PC-3 (cell line): ENCODE data around the gene LAD1. TPM values are rescaled to one million over a fixed set of nuclear protein-coding genes. Genes with fewer than 3 reads are reported as not detected.

Source experiments
- ATAC-seq: fragments of 200-7000 bp; cut with Tn5 transposase; 2 replicates; pipeline ENCODE4 v1.9.1; 2020; ENCODE audit warnings: mild to moderate bottlenecking, moderate library complexity
- BruUV-seq: library from RNA; stranded (reverse); fragments of 400-500 nt; replicated peaks from 2 replicates; lab custom pipeline; 2021; lab: Mats Ljungman, UMichigan
- CTCF ChIA-PET: fragments of 300-600 bp; sonication (Branson Sonifier 250); formaldehyde crosslinking; loops from one replicate; lab custom pipeline; 2022; ENCODE audit warnings: antibody characterized with exemption; lab: Charles Lee
- POLR2A ChIA-PET: fragments of 300-600 bp; sonication (Branson Sonifier 250); formaldehyde crosslinking; loops from one replicate; lab custom pipeline; 2022; ENCODE audit warnings: antibody characterized with exemption; ENCODE audit not compliant: unreplicated experiment; lab: Charles Lee
- DNase-seq: peaks from one replicate; pipeline ENCODE4 v3.0.0-alpha.2; 2015
- H2AFZ ChIP-seq: fragments of 300-600 bp; sonication (generic); 2 replicates; pipeline ENCODE4 v1.6.0; 2016; ENCODE audit warnings: antibody characterized with exemption, low read length
- H3F3A ChIP-seq: fragments of 300-600 bp; sonication (generic); one replicate; pipeline ENCODE4 v1.6.0; 2017; ENCODE audit warnings: antibody characterized with exemption, low read length, control low read depth, mild to moderate bottlenecking; ENCODE audit not compliant: unreplicated experiment
- H3K27ac ChIP-seq: fragments of 300-600 bp; sonication (generic); 2 replicates; pipeline ENCODE4 v1.5.1; 2016; ENCODE audit warnings: mild to moderate bottlenecking, low read length
- H3K27me3 ChIP-seq: fragments of 300-600 bp; sonication (generic); 2 replicates; pipeline ENCODE4 v1.6.1; 2016; ENCODE audit warnings: low read length, mixed read lengths
- H3K36me3 ChIP-seq: fragments of 300-600 bp; sonication (generic); 2 replicates; pipeline ENCODE4 v1.6.1; 2016; ENCODE audit warnings: low read depth, mixed run types, low read length, mixed read lengths
- H3K4me1 ChIP-seq: fragments of 300-600 bp; sonication (generic); 2 replicates; pipeline ENCODE4 v1.5.1; 2016; ENCODE audit warnings: low read length; ENCODE audit not compliant: insufficient read depth
- H3K4me2 ChIP-seq: fragments of 300-600 bp; sonication (generic); 2 replicates; pipeline ENCODE4 v1.6.0; 2016; ENCODE audit warnings: low read length
- H3K4me3 ChIP-seq: fragments of 300-600 bp; sonication (generic); 2 replicates; pipeline ENCODE4 v1.5.1; 2016; ENCODE audit warnings: mild to moderate bottlenecking, low read length, mixed read lengths
- H3K79me2 ChIP-seq: fragments of 300-600 bp; sonication (generic); 2 replicates; pipeline ENCODE4 v1.6.1; 2017; ENCODE audit warnings: low read length, mixed read lengths
- H3K9ac ChIP-seq: fragments of 300-600 bp; sonication (generic); 2 replicates; pipeline ENCODE4 v1.6.0; 2016; ENCODE audit warnings: mild to moderate bottlenecking, low read length
- H3K9me2 ChIP-seq: fragments of 300-600 bp; sonication (generic); replicated peaks from 2 replicates; pipeline ENCODE4 v1.6.1; 2016; ENCODE audit warnings: mixed run types, low read length, mixed read lengths
- H3K9me3 ChIP-seq: fragments of 300-600 bp; sonication (generic); 2 replicates; pipeline ENCODE4 v1.6.1; 2016; ENCODE audit warnings: low read length, mixed read lengths
- H4K20me1 ChIP-seq: fragments of 300-600 bp; sonication (generic); 2 replicates; pipeline ENCODE4 v1.6.1; 2016; ENCODE audit warnings: low read length, mixed read lengths
- EZH2 ChIP-seq: fragments of 300-600 bp; sonication (generic); IDR thresholded peaks from one replicate; pipeline ENCODE4 v1.6.1; 2017; ENCODE audit warnings: antibody characterized with exemption, mild to moderate bottlenecking, low read length; ENCODE audit not compliant: unreplicated experiment
- EZH2phosphoT487 ChIP-seq: fragments of 300-600 bp; sonication (generic); IDR thresholded peaks from 2 replicates; pipeline ENCODE4 v1.6.1; 2018; ENCODE audit warnings: mild to moderate bottlenecking, antibody characterized with exemption, low read length, borderline replicate concordance
- intact Hi-C: fragments of 100-400 bp; cut with micrococcal nuclease; formaldehyde crosslinking; loops from 2 replicates; pipeline ENCODE4 v1.9.0; 2023
- total RNA-seq: library from RNA; depleted of rRNA; stranded (reverse); fragments of >200 nt; gene quantifications from 2 replicates; pipeline ENCODE4 v1.2.3, GENCODE V29; 2014
- TF ChIP-seq, protein P1 (sequence below): fragments of 300-600 bp; sonication (generic); conservative IDR thresholded peaks from 2 replicates; pipeline ENCODE4 v1.5.1; 2017; ENCODE audit warnings: antibody characterized with exemption, low read depth, mild to moderate bottlenecking, low read length

Gene LAD1
- total RNA-seq, 1 experiment from 2014 or later = 310 TPM

DNA sequence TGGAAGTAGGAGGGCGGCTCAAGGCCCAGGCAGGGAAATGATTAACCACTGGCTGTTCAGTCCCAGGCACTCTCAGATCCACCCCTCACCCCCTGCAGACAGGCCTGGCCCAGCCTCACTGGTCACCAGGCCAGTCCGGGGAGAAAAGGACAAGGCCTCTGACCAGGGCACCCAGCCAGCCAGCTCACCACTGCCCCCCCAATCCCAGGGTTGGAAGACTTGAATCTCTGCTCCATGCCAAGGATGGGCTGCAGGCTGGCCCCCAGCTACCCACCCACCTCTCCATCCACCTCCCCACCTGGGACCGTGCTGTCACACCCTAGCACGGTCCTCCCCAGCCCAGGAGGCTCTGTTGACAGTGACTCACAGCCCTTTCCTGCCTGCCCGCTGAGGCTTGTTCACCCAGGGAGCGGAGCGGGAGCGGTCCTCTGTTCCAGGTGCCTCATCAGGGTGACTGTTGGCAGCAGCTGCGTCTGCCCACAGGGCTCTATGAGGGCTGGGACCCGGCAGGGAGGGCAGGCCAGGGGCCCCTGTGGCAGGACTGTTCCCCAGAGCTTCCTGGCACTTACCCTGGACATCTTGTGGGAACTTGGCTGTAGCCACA is 2.2 kb downstream of the LAD1 start:
- H3K9me2 ChIP-seq = no peaks in the 10 kb centered on the region
- peak overlapping the region; percentile 73 for H3K27ac ChIP-seq
- H3F3A ChIP-seq = peaks cover 13% of the 10 kb centered on the region
- H3K36me3 ChIP-seq = peaks cover 6% of the 10 kb centered on the region; the same call in 1 of the 2 replicates
- peak overlapping the region; percentile 87 for H3K4me2 ChIP-seq
- H4K20me1 ChIP-seq = peaks cover 40% of the 10 kb centered on the region
- peak; percentile 100 for DNase-seq
- no TSS peak for BruUV-seq
- ATAC-seq = peak; percentile 89
- intact Hi-C loops = loop anchor here (1.0 kb wide), 1 partner anchor 12 kb away; no protein-coding TSS in a partner anchor
- H3K27me3 ChIP-seq = no peaks in the 10 kb centered on the region
- TF ChIP-seq EZH2phosphoT487 = no peak
- TF ChIP-seq EZH2 = no peak
- TF ChIP-seq, protein P1, sequence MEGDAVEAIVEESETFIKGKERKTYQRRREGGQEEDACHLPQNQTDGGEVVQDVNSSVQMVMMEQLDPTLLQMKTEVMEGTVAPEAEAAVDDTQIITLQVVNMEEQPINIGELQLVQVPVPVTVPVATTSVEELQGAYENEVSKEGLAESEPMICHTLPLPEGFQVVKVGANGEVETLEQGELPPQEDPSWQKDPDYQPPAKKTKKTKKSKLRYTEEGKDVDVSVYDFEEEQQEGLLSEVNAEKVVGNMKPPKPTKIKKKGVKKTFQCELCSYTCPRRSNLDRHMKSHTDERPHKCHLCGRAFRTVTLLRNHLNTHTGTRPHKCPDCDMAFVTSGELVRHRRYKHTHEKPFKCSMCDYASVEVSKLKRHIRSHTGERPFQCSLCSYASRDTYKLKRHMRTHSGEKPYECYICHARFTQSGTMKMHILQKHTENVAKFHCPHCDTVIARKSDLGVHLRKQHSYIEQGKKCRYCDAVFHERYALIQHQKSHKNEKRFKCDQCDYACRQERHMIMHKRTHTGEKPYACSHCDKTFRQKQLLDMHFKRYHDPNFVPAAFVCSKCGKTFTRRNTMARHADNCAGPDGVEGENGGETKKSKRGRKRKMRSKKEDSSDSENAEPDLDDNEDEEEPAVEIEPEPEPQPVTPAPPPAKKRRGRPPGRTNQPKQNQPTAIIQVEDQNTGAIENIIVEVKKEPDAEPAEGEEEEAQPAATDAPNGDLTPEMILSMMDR = no peak
- ChIA-PET CTCF (interaction anchor here (0.6 to 1.4 kb wide), 4 partner anchors 11 to 108 kb away, joined by 3 to 4 read pairs (median 3); no protein-coding TSS in a partner anchor), POLR2A (interaction anchor here (0.9 to 1.0 kb wide), 2 partner anchors 22 to 113 kb away, joined by 3 to 4 read pairs; no protein-coding TSS in a partner anchor)
- peaks cover 85% of the 10 kb centered on the region for H3K79me2 ChIP-seq
- H2AFZ ChIP-seq = no peak overlapping the region
- peak overlapping the region; percentile 80 for H3K4me3 ChIP-seq
- peak overlapping the region; percentile 26 for H3K9ac ChIP-seq
- peaks cover 52% of the 10 kb centered on the region for H3K4me1 ChIP-seq
- no peaks in the 10 kb centered on the region for H3K9me3 ChIP-seq

DNA sequence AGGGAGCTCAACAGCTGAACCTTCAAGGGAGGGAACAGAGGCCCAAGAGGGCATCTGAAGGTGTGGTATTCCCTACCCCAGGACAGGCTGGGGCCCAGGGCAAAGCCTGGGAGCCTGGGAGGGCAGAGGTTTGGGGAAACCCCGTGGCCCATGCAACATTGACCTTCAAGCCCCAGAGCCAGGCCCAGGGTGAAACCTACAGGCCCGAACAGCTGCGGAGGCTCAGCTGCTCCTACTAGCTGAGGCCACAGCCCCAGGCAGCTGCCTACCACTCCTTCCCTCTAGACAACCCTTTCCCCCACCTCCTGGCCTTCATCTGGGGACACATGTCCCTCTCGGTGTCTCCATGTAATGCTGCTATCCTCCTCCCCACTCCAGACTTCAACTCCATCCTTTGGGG is 3.2 kb downstream of the LAD1 start:
- CTCF ChIA-PET = no interaction called here
- BruUV-seq = no TSS peak

More for the DNA sequence above, 3.2 kb downstream of the LAD1 start:
- Histone ChIP-seq H3K4me3 (peak overlapping the region; percentile 80; the same call in 1 of the 2 replicates), H3F3A (peaks cover 13% of the 10 kb centered on the region), H3K36me3 (peaks cover 13% of the 10 kb centered on the region; the same call in 1 of the 2 replicates), H3K27me3 (no peaks in the 10 kb centered on the region), H4K20me1 (peaks cover 49% of the 10 kb centered on the region), H2AFZ (no peak overlapping the region), H3K9me2 (no peaks in the 10 kb centered on the region), H3K27ac (no peak overlapping the region), H3K4me2 (peak overlapping the region; percentile 87), H3K4me1 (peaks cover 52% of the 10 kb centered on the region), H3K9me3 (no peaks in the 10 kb centered on the region), H3K9ac (no peak overlapping the region), H3K79me2 (peaks cover 95% of the 10 kb centered on the region)
- TF ChIP-seq, protein P1 = no peak
- TF ChIP-seq EZH2 (no peak), EZH2phosphoT487 (no peak)
- ATAC-seq (no peak), DNase-seq (no peak)
- POLR2A ChIA-PET = no interaction called here
- intact Hi-C loops = no loop called here
